GM19035 (cell line): ENCODE results near the gene MAGOH.
"Not testable (repeated sequence)": the region's sequence is repeated elsewhere in the genome, so short reads cannot be mapped to it uniquely, and the experiment has no call there.

Experiments
- ATAC-seq: cut with Tn5 transposase; IDR thresholded peaks from one replicate; pipeline ENCODE4 v1.9.1; 2021; ENCODE audit not compliant: unreplicated experiment

MAGOH gene

GRCh38 chr1:53241828-53242227 lies 3.5 kb upstream of the MAGOH start:
- ATAC-seq, result no peak

- ATAC-seq, result no peak
These were observed 680 bp downstream of the MAGOH start for GRCh38 chr1:53237638-53238037.

- ATAC-seq, result no peak
These were observed 17.4 kb downstream of the MAGOH start for GRCh38 chr1:53220962-53221286.

GRCh38 chr1:53220171-53220961 lies 18.0 kb downstream of the MAGOH start, which contains the start of gene CZIB:
TSS of gene CZIB (minus strand) at chr1:53220634. CDS start at chr1:53220575, 59 bp downstream.
- ATAC-seq, result peak; percentile 92

GRCh38 chr1:53219711-53220110 lies 18.6 kb downstream of the MAGOH start:
- ATAC-seq, result no peak

- ATAC-seq, result no peak
These were observed 20.1 kb downstream of the MAGOH start for GRCh38 chr1:53218201-53218600.

- no peak for ATAC-seq
These were observed 23.9 kb downstream of the MAGOH start for GRCh38 chr1:53214376-53214940.

- ATAC-seq, result no peak
These were observed 27.4 kb downstream of the MAGOH start for GRCh38 chr1:53210954-53211353.

GRCh38 chr1:53210352-53210751 lies 28.0 kb downstream of the MAGOH start:
- no peak for ATAC-seq

- ATAC-seq, result no peak
These were observed 30.6 kb downstream of the MAGOH start for GRCh38 chr1:53207726-53208125.

GRCh38 chr1:53206735-53207379 lies 31.5 kb downstream of the MAGOH start:
- ATAC-seq, result no peak

- ATAC-seq, result not testable (repeated sequence)
These were observed 32.1 kb downstream of the MAGOH start for GRCh38 chr1:53206083-53206685.

- not testable (repeated sequence) for ATAC-seq
These were observed 32.8 kb downstream of the MAGOH start for GRCh38 chr1:53205496-53205895.

GRCh38 chr1:53203466-53203865 lies 34.9 kb downstream of the MAGOH start:
- no peak for ATAC-seq

GRCh38 chr1:53198241-53198651 lies 40.1 kb downstream of the MAGOH start:
- no peak for ATAC-seq

- ATAC-seq, result no peak
These were observed 40.8 kb downstream of the MAGOH start for GRCh38 chr1:53197291-53198200.

- ATAC-seq, result peak; percentile 99
These were observed 41.6 kb downstream of the MAGOH start, which contains the start of gene CPT2 for GRCh38 chr1:53196485-53197290. TSS of gene CPT2 (plus strand) at chr1:53196824. CDS start at chr1:53196944, 120 bp downstream.

- peak; percentile 23 for ATAC-seq
These were observed 42.3 kb downstream of the MAGOH start for GRCh38 chr1:53196017-53196484.

- ATAC-seq, result no peak
These were observed 42.9 kb downstream of the MAGOH start for GRCh38 chr1:53195246-53196016.
